ENCODE data around the gene CDC37.

DNA sequence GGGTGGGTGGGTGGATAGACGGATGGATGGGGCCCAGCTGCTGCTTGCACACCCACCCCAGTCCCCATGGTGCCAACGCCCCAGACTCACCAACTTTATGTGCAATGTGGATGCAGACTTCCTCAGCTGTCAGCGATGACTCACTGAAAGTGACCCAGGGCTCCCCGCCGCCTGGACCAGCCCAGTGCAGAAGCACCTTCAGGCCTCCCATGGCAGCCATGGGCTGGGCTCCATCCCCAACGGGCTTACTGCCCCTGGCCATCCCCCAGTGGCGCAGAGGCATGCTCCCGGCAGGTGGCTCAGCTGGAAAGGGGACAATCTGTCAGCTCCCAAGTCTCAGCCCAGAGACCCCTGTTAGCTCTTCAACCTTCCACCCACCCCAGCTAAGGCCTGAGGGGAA lies 25.2 kb downstream of the CDC37 start:
- TF ChIP-seq POLR2A (IDR thresholded peaks at IDR 0.05) (no peak), EP300 (IDR thresholded peaks at IDR 0.05) (no peak)

Measured in tibial nerve (tissue), 3 donors.